K562 (cell line): Measurements from ENCODE around the gene RGS6. TPM values are rescaled to one million over a fixed set of nuclear protein-coding genes. Genes with fewer than 3 reads are reported as not detected.

ENCODE experiments used
- ATAC-seq: fragments of 200-7000 bp; cut with Tn5 transposase; 3 replicates; pipeline ENCODE4 v1.9.1; 2020; ENCODE audit warnings: moderate library complexity
- BruUV-seq: library from RNA; stranded (reverse); fragments of 400-500 nt; replicated peaks from 2 replicates; lab custom pipeline; 2021; lab: Mats Ljungman, UMichigan
- CTCF ChIA-PET: fragments of 300-600 bp; formaldehyde crosslinking; extraction: SDS; loops from one replicate; lab custom pipeline; 2021; ENCODE audit warnings: low intra/inter-chr PET ratio; lab: Yijun Ruan, JAX
- POLR2A ChIA-PET: fragments of 300-600, 350-650 bp; sonication (Branson Sonifier 250); formaldehyde crosslinking; extraction: SDS; loops from one replicate; lab custom pipeline; 2021; ENCODE audit warnings: antibody characterized with exemption, inconsistent platforms; lab: Yijun Ruan, JAX
- DNase-seq, 4 experiments: peaks; one replicate each; pipeline versions ENCODE4 v3.0.0 to v3.0.0-alpha.2; 2011 to 2018; ENCODE audit warnings: low spot score in 3 of 4, mixed read lengths in 3 of 4; ENCODE audit errors: extremely low read depth in 1 of 4
- FAIRE-seq: peaks from 2 replicates; lab custom pipeline; 2011; peaks lifted over from hg19 to GRCh38; lab: Jason Lieb, UNC
- H2AFZ ChIP-seq: 2 replicates; pipeline ENCODE4 v1.6.0; 2011; ENCODE audit warnings: low read depth, low read length, control low read depth, inconsistent platforms
- H3K27ac ChIP-seq: fragments of 200-600 bp; 3 replicates; pipeline ENCODE4 v1.8.0; 2011; ENCODE audit warnings: low read depth, mild to moderate bottlenecking, control low read depth, inconsistent platforms, low read length, moderate library complexity, mixed read lengths; ENCODE audit errors: extremely low read depth
- H3K27me3 ChIP-seq, 2 experiments: fragments of 300-600 bp in 1 of 2; 2 replicates in 1 of 2; 3 replicates in 1 of 2; pipeline versions ENCODE4 v1.6.0 to v1.8.0; 2011; ENCODE audit warnings: inconsistent platforms in 2 of 2, low read length in 2 of 2, mild to moderate bottlenecking in 1 of 2, mixed read lengths in 1 of 2, moderate library complexity in 1 of 2; ENCODE audit not compliant: control insufficient read depth in 2 of 2, insufficient read depth in 2 of 2
- H3K36me3 ChIP-seq: fragments of 300-600 bp; 3 replicates; pipeline ENCODE4 v1.8.0; 2011; ENCODE audit warnings: mild to moderate bottlenecking, low read length, inconsistent platforms; ENCODE audit not compliant: control insufficient read depth, insufficient read depth
- H3K4me1 ChIP-seq, 2 experiments: fragments of 200-600 bp in 1 of 2; replicated peaks in 1 of 2; 2 replicates in 1 of 2; 3 replicates in 1 of 2; pipeline versions ENCODE4 v1.5.1 to v1.8.0; 2011; ENCODE audit warnings: inconsistent platforms in 2 of 2, low read length in 2 of 2, mild to moderate bottlenecking in 1 of 2, mixed read lengths in 1 of 2, moderate library complexity in 1 of 2; ENCODE audit not compliant: control insufficient read depth in 2 of 2, insufficient read depth in 2 of 2
- H3K4me2 ChIP-seq: 2 replicates; pipeline ENCODE4 v1.6.1; 2011; ENCODE audit warnings: low read length, control low read depth, inconsistent platforms, mixed read lengths; ENCODE audit not compliant: insufficient read depth
- H3K4me3 ChIP-seq: fragments of 200-600 bp; sonication (generic), shearing (Covaris generic); 2 replicates; pipeline ENCODE4 v1.5.1; 2016; ENCODE audit warnings: control low read depth, inconsistent platforms
- H3K79me2 ChIP-seq: fragments of 200-600 bp; 3 replicates; pipeline ENCODE4 v1.8.0; 2011; ENCODE audit warnings: low read length, inconsistent platforms; ENCODE audit not compliant: control insufficient read depth, insufficient read depth
- H3K9ac ChIP-seq, 2 experiments: 2 replicates each; pipeline versions ENCODE4 v1.6.0 to v1.6.1; 2011; ENCODE audit warnings: low read depth in 2 of 2, low read length in 2 of 2, control low read depth in 1 of 2, inconsistent platforms in 1 of 2, mild to moderate bottlenecking in 1 of 2, mixed read lengths in 1 of 2; ENCODE audit not compliant: insufficient read depth in 1 of 2
- H3K9me1 ChIP-seq: one replicate; pipeline ENCODE4 v1.6.0; 2011; ENCODE audit warnings: inconsistent platforms, mild to moderate bottlenecking, low read length, moderate library complexity; ENCODE audit not compliant: control insufficient read depth, insufficient read depth
- H3K9me3 ChIP-seq: replicated peaks from 2 replicates; pipeline ENCODE4 v1.5.1; 2011; ENCODE audit warnings: low read depth, low read length, inconsistent platforms; ENCODE audit not compliant: control insufficient read depth, insufficient read depth
- H4K20me1 ChIP-seq: replicated peaks from 2 replicates; pipeline ENCODE4 v1.6.1; 2011; ENCODE audit warnings: low read length, inconsistent platforms, mixed read lengths; ENCODE audit not compliant: control insufficient read depth, insufficient read depth
- FOXP1 ChIP-seq: sonication (generic); formaldehyde crosslinking; IDR thresholded peaks from 2 replicates; pipeline ENCODE4 v1.8.0; 2022; ENCODE audit warnings: mild to moderate bottlenecking, missing genetic modification reagents
- PTBP1 ChIP-seq: fragments of 200-400 bp; formaldehyde crosslinking; IDR thresholded peaks from 2 replicates; pipeline ENCODE4 v1.6.1; 2017; ENCODE audit warnings: low read depth, low read length
- RBM14 ChIP-seq: fragments of 200-400 bp; formaldehyde crosslinking; IDR thresholded peaks from 2 replicates; pipeline ENCODE4 v1.6.1; 2018; ENCODE audit warnings: low read depth, mild to moderate bottlenecking, low read length, moderate library complexity, borderline replicate concordance; ENCODE audit not compliant: insufficient read depth
- WGBS: fragments of 100-300 bp; shearing (Covaris generic); methylation state at CpG from one replicate; pipeline ENCODE4 v1.1.6; 2016; ENCODE audit warnings: low coverage, mixed read lengths; ENCODE audit not compliant: insufficient coverage; ENCODE audit errors: missing lambda C conversion rate; 5-methylcytosine and 5-hydroxymethylcytosine counted together
- in situ Hi-C: fragments of 300-500 bp; cut with MboI; formaldehyde crosslinking; loops from 4 replicates; pipeline ENCODE4 v1.15.0; 2018; ENCODE audit warnings: inconsistent platforms, mixed read lengths
- intact Hi-C: fragments of 100-400 bp; cut with micrococcal nuclease; formaldehyde crosslinking; loops from 2 replicates; pipeline ENCODE4 v1.14.2; 2022
- polyA plus RNA-seq, 8 experiments: library from polyadenylated mRNA; depleted of rRNA in 4 of 8; stranded (reverse) in 5 of 8; unstranded in 3 of 8; fragments of >200 nt; fragmentation: Nextera tagmentation in 2 of 8; fragmentation: Illumina TruSeq in 1 of 8; extraction: Ambion mirVana in 2 of 8; extraction: Trizol in 1 of 8; gene quantifications; 2 replicates each; pipeline versions ENCODE4 v1.2.1 to v1.2.3, GENCODE V29; 2011 to 2014; ENCODE audit warnings: inconsistent platforms in 1 of 8, missing spikeins in 1 of 8
- total RNA-seq, 7 experiments: library from RNA; depleted of rRNA in 6 of 7; stranded (reverse); fragments of >200 nt in 6 of 7; fragmentation: Illumina TruSeq in 2 of 7; extraction: Trizol in 2 of 7; gene quantifications; 2 replicates each; pipeline versions ENCODE4 v1.2.1 to v1.2.3, GENCODE V29; 2011 to 2021; ENCODE audit warnings: low replicate concordance in 1 of 7
- TF ChIP-seq, protein P1 (sequence below): fragments of 200-400 bp; formaldehyde crosslinking; IDR thresholded peaks from 2 replicates; pipeline ENCODE4 v1.6.1; 2017; ENCODE audit warnings: mild to moderate bottlenecking, low read depth, low read length, moderate library complexity
- TF ChIP-seq, protein P2 (sequence below), 2 experiments: fragments of 150-350 bp in 1 of 2; IDR thresholded peaks; 2 replicates each; pipeline ENCODE4 v1.6.1; 2012 to 2016; ENCODE audit warnings: low read depth in 2 of 2, low read length in 2 of 2, mild to moderate bottlenecking in 1 of 2, moderate library complexity in 1 of 2
- TF ChIP-seq, protein P3 (sequence below): sonication (generic); formaldehyde crosslinking; IDR thresholded peaks from 2 replicates; pipeline ENCODE4 v1.8.0; 2022; ENCODE audit warnings: mild to moderate bottlenecking, missing genetic modification reagents, borderline replicate concordance
- TF ChIP-seq, protein P4 (sequence below), 2 experiments: fragments of 450-650 bp; IDR thresholded peaks; 2 replicates each; pipeline ENCODE4 v1.6.1; 2018; ENCODE audit warnings: mild to moderate bottlenecking in 2 of 2, low read depth in 1 of 2; ENCODE audit not compliant: partially characterized antibody in 2 of 2

Gene RGS6
- total and polyA plus RNA-seq, 9 of the 15 experiments (the other 6 are each of a cell fraction or from before 2014, with no cell fraction given): not detected

DNA sequence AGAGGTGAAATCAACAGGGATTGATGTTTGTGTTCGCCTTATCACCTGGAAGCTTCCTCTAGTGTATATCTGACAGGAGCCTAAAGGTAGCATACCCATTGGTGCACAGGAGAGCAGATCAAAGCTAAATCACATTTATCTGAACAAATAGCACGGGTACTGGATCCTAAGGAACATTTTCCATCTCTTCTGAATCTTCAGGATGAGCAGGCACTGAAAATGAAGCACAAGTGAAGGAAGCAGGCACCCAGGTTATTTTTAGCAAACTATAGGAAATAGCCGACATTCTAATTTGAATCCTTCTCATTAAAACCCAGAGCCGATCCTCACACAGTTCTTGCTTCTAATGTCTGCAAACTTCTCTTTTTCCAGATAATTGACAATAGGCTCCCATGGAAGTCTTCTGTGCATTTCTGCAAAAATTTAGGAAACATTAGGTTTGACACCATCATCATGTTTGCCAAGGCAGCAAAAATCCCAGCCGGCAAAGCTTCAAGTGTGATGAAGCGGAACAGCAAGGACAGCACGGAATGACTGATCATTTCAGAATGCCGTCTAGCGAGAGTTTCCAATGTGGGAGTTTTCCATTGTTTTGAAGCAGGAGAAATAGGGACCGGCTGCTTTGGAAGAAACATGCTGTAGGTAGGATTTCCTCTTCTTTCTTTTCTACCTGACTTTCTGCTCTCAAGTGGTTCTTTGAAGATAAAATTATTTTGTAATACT is 24.3 kb upstream of the RGS6 start:
- Histone ChIP-seq H3K9me3 (no peaks in the 10 kb centered on the region), H3K27me3 (no peaks in the 10 kb centered on the region), H3K27ac (no peak overlapping the region), H4K20me1 (no peaks in the 10 kb centered on the region), H3K4me1 (no peaks in the 10 kb centered on the region), H3K4me3 (no peak overlapping the region), H2AFZ (no peak overlapping the region), H3K4me2 (no peak overlapping the region), H3K79me2 (no peaks in the 10 kb centered on the region), H3K36me3 (no peaks in the 10 kb centered on the region), H3K9me1 (no peaks in the 10 kb centered on the region), H3K9ac (no peak overlapping the region)
- intact Hi-C loops (no loop called here), in situ Hi-C loops (no loop called here)
- DNase-seq (no peak), ATAC-seq (no peak), FAIRE-seq (no peak)
- BruUV-seq: no TSS peak
- CTCF ChIA-PET: no interaction called here
- 0% methylated on average over 10 of the region's 10 CpGs for WGBS
- POLR2A ChIA-PET: no interaction called here
- TF ChIP-seq RBM14 (no peak), PTBP1 (no peak), FOXP1 (no peak)
- TF ChIP-seq, protein P1, sequence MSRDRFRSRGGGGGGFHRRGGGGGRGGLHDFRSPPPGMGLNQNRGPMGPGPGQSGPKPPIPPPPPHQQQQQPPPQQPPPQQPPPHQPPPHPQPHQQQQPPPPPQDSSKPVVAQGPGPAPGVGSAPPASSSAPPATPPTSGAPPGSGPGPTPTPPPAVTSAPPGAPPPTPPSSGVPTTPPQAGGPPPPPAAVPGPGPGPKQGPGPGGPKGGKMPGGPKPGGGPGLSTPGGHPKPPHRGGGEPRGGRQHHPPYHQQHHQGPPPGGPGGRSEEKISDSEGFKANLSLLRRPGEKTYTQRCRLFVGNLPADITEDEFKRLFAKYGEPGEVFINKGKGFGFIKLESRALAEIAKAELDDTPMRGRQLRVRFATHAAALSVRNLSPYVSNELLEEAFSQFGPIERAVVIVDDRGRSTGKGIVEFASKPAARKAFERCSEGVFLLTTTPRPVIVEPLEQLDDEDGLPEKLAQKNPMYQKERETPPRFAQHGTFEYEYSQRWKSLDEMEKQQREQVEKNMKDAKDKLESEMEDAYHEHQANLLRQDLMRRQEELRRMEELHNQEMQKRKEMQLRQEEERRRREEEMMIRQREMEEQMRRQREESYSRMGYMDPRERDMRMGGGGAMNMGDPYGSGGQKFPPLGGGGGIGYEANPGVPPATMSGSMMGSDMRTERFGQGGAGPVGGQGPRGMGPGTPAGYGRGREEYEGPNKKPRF: no peak
- TF ChIP-seq, protein P2, sequence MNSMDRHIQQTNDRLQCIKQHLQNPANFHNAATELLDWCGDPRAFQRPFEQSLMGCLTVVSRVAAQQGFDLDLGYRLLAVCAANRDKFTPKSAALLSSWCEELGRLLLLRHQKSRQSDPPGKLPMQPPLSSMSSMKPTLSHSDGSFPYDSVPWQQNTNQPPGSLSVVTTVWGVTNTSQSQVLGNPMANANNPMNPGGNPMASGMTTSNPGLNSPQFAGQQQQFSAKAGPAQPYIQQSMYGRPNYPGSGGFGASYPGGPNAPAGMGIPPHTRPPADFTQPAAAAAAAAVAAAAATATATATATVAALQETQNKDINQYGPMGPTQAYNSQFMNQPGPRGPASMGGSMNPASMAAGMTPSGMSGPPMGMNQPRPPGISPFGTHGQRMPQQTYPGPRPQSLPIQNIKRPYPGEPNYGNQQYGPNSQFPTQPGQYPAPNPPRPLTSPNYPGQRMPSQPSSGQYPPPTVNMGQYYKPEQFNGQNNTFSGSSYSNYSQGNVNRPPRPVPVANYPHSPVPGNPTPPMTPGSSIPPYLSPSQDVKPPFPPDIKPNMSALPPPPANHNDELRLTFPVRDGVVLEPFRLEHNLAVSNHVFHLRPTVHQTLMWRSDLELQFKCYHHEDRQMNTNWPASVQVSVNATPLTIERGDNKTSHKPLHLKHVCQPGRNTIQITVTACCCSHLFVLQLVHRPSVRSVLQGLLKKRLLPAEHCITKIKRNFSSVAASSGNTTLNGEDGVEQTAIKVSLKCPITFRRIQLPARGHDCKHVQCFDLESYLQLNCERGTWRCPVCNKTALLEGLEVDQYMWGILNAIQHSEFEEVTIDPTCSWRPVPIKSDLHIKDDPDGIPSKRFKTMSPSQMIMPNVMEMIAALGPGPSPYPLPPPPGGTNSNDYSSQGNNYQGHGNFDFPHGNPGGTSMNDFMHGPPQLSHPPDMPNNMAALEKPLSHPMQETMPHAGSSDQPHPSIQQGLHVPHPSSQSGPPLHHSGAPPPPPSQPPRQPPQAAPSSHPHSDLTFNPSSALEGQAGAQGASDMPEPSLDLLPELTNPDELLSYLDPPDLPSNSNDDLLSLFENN (IDR thresholded peaks at IDR 0.05; ENCODE audit: low read depth in 2 of 2, low read length in 2 of 2): no peak
- TF ChIP-seq, protein P3, sequence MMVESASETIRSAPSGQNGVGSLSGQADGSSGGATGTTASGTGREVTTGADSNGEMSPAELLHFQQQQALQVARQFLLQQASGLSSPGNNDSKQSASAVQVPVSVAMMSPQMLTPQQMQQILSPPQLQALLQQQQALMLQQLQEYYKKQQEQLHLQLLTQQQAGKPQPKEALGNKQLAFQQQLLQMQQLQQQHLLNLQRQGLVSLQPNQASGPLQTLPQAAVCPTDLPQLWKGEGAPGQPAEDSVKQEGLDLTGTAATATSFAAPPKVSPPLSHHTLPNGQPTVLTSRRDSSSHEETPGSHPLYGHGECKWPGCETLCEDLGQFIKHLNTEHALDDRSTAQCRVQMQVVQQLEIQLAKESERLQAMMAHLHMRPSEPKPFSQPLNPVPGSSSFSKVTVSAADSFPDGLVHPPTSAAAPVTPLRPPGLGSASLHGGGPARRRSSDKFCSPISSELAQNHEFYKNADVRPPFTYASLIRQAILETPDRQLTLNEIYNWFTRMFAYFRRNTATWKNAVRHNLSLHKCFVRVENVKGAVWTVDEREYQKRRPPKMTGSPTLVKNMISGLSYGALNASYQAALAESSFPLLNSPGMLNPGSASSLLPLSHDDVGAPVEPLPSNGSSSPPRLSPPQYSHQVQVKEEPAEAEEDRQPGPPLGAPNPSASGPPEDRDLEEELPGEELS (CRISPR knock-in tag): no peak
- TF ChIP-seq, protein P4, sequence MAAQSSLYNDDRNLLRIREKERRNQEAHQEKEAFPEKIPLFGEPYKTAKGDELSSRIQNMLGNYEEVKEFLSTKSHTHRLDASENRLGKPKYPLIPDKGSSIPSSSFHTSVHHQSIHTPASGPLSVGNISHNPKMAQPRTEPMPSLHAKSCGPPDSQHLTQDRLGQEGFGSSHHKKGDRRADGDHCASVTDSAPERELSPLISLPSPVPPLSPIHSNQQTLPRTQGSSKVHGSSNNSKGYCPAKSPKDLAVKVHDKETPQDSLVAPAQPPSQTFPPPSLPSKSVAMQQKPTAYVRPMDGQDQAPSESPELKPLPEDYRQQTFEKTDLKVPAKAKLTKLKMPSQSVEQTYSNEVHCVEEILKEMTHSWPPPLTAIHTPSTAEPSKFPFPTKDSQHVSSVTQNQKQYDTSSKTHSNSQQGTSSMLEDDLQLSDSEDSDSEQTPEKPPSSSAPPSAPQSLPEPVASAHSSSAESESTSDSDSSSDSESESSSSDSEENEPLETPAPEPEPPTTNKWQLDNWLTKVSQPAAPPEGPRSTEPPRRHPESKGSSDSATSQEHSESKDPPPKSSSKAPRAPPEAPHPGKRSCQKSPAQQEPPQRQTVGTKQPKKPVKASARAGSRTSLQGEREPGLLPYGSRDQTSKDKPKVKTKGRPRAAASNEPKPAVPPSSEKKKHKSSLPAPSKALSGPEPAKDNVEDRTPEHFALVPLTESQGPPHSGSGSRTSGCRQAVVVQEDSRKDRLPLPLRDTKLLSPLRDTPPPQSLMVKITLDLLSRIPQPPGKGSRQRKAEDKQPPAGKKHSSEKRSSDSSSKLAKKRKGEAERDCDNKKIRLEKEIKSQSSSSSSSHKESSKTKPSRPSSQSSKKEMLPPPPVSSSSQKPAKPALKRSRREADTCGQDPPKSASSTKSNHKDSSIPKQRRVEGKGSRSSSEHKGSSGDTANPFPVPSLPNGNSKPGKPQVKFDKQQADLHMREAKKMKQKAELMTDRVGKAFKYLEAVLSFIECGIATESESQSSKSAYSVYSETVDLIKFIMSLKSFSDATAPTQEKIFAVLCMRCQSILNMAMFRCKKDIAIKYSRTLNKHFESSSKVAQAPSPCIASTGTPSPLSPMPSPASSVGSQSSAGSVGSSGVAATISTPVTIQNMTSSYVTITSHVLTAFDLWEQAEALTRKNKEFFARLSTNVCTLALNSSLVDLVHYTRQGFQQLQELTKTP (IDR thresholded peaks at IDR 0.05; ENCODE audit: low read depth in 1 of 2, partially characterized antibody in 2 of 2): no peak
